Stimulated activated CD4-positive, alpha-beta T cell treated with anti-CD3 and anti-CD28 coated beads, Interleukin-1b, Interleukin-23, amount 100 ng/mL, for 1 hour (primary cell): ENCODE measurements around the gene LLGL2.

Experiments used
- DNase-seq, 2 donors: peaks; one replicate each; pipeline ENCODE4 v3.0.0-alpha.2; 2020; ENCODE audit warnings: low read depth in 2 of 2

LLGL2 gene

GRCh38 chr17:75549246-75550138 lies 24.0 kb downstream of the LLGL2 start:
- no peak for DNase-seq

GRCh38 chr17:75550139-75550465 lies 24.6 kb downstream of the LLGL2 start:
- DNase-seq: no peak

DNA sequence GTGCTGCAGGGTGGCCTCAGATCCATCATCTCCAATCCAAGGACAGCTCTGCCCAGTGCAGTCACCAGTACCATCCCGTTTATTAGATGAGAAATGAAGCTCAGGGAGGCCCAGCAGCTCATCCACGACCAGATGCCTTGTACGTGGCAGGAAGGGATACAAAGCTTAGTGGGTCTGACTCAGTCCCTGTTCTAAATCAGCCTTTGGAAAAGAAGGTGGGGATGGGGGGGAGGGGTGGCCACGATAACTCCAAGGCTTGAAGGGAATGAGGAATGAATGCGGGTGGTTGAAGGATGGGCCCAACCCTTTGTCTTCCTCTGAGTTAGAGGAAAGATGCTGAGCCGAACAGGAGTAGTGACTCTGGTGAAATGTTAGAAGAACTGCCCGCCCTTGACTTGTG lies 25.8 kb downstream of the LLGL2 start:
- DNase-seq: no peak

- DNase-seq: no peak
Measured at GRCh38 chr17:75552425-75553294, 27.2 kb downstream of the LLGL2 start.

GRCh38 chr17:75553295-75554110 lies 28.0 kb downstream of the LLGL2 start:
- DNase-seq: no peak

- no peak for DNase-seq
Measured at GRCh38 chr17:75555679-75556153, 30.2 kb downstream of the LLGL2 start.

- DNase-seq: no peak
Measured at GRCh38 chr17:75557075-75557851, 31.8 kb downstream of the LLGL2 start.

GRCh38 chr17:75557852-75558665 lies 32.6 kb downstream of the LLGL2 start:
- DNase-seq: no peak

DNA sequence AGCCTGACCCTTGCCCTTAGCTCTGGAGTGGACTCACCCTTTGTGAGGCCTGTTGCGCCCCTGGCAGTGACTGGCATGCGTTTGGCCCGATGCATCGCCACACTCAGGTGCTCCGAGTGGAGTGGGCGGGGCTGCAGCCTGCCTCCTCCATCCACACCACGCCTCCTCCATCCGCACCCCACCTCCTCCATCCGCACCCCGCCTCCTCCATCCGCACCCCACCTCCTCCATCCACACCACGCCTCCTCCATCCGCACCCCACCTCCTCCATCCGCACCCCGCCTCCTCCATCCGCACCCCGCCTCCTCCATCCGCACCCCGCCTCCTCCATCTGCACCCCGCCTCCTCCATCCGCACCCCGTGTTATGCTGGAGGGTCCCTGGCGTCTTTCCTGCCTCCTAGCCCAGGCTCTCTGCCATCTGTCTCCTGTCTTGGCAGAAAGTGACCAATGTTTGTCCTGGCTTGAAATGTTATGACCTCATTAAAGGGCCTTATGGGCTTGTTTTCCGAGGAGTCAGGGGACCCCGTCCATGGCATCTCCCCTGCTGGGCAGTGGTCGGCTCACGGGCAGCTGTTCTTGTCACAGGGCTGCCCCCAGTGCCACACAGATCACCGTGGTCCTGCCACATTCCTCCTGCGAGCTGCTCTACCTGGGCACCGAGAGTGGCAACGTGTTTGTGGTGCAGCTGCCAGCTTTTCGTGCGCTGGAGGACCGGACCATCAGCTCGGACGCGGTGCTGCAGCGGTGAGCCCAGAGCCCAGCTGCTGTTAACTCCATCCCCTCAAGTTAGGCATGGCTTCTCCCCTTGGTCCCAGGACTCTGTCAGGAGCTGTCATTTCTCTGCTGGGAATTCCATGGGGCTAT lies 33.4 kb downstream of the LLGL2 start:
- DNase-seq: no peak

DNA sequence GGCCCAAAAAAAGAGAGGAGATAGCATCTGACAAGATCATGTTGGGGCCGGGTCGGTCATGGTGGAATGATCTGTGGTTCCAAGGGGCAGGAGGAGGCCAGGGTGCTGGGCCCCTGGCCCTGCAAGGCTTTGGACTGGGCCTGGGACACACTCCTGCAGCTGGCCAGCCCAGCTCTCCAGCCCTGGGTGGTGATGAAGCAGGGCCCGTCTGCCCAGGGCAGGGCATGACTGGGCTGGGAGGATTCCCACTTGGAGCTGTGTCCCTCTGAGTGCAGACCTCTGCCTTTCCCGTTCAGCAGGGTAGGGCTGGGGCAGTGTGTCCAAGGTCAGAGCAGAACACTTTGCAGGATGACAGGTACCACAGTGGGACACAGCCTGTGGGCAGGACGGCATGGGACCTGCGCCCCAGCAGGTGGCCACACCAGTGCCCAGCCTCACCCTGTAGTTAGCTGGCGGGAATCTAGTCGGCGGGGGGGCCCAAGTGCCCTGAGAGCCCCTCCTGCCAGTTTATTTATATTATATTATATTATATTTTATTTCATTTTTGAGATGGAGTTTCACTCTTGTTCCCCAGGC lies 34.5 kb downstream of the LLGL2 start:
- DNase-seq: no peak

GRCh38 chr17:75561927-75562603 lies 36.6 kb downstream of the LLGL2 start:
- no peak for DNase-seq

- no peak for DNase-seq
Measured at GRCh38 chr17:75563063-75563758, 37.7 kb downstream of the LLGL2 start.

DNA sequence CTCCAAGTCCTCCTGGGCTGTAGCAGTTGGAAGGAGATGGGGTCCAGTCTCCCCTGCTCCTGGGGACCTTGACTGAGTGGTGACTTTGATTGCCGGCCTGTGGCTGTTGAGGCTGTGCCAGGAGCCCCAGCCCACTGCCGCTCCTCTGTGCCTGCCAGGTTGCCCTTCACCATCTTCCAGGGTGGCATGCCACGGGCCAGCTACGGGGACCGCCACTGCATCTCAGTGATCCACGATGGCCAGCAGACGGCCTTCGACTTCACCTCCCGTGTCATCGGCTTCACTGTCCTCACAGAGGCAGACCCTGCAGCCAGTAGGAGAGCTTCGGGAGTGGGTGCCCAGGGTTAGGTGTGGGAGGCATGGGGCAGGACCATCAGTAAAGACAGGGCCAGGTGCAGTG lies 38.7 kb downstream of the LLGL2 start:
- DNase-seq: no peak

- DNase-seq: no peak
Measured at GRCh38 chr17:75565066-75565465, 39.6 kb downstream of the LLGL2 start.

DNA sequence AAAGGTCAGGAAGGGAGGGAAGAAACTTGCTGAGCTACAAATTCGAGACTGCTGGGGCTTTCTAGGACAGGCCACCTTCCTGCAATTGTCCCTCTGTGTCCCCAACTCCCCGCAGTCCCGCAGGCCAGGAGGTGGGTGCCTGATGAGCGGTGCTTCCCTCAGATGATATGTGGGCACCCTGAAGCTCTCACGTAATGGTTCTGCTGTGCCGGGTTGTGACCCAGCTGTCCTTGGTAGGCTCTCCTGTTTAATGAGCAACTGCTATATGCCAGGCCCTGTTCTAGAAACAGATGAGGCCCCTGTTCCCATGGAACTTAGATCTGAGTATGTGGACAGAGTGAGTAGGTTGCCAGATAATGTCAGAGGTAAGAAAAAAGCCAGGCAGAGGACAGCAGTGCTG lies 40.1 kb downstream of the LLGL2 start:
- no peak for DNase-seq

DNA sequence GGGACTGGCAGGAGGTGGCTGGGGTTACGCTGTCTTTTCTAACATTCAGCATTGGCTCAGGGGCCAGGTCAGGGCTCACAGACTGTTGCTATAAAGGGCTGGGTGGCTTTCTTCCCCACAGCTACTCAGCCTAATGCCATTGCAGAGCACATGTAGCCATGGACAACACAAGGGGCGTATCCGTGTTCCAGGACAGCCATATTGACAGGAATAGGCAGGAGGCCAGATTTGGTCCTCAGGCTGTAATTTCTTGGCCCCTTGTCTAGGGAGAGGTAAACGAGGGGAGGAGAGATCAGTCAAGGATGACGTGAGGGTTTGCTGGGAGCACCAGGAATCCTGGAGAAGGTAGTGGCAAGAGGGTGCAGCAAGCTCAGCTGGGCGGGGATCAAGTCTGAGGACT lies 40.9 kb downstream of the LLGL2 start:
- no peak for DNase-seq

GRCh38 chr17:75566834-75567233 lies 41.3 kb downstream of the LLGL2 start:
- no peak for DNase-seq
